SKM-1 (cell line): ENCODE measurements around the gene CCDC60.

ENCODE experiments used
- DNase-seq: peaks from one replicate; lab custom pipeline; 2025; ENCODE audit not compliant: unreplicated experiment; lab: John Stamatoyannopoulos, UW

Gene CCDC60

DNA sequence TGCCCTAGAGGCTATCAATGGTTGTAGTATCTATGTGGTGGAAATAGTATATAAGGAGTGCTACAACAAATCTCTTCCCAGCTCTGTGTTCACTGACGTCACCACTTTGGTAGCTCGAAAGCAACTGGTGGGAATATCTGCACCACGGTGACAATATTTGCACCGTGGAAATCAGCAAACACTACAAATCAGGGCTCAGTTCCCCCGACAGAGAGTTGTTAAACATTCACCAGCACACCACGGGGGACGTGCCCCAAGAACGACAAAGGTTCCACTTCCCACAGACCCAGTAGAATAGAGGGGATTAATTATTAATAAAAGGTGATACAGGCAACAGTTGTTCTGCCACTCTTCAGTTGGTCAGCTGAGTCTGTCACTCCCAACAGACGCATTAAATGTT is 98.4 kb downstream of the CCDC60 start:
- DNase-seq: no peak

DNA sequence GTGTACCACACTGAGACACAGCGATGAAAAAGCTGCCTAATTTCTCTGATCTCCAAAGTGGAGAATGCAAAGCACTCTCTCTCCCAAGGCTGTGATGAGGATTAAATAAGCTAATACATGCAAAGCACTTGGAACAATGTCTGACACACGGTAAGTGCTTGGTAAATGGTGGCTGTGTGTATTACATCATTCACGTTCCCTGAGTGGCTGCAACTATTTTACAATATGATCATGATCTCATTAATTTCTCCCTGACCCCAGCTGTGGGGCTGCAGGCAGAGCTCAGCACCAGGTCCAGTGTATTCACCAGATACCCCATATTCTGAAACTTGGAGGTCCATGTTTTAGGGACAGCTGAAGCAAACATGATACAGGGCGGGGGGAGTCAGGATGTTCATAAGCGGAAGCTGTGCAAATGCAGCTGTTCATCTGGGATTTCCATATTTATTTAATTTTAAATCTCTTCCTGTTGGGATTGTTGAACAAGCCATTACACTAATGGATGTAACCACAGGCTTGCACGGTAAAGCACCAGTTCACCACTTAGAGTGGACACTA is 106.4 kb downstream of the CCDC60 start:
- DNase-seq: no peak

DNA sequence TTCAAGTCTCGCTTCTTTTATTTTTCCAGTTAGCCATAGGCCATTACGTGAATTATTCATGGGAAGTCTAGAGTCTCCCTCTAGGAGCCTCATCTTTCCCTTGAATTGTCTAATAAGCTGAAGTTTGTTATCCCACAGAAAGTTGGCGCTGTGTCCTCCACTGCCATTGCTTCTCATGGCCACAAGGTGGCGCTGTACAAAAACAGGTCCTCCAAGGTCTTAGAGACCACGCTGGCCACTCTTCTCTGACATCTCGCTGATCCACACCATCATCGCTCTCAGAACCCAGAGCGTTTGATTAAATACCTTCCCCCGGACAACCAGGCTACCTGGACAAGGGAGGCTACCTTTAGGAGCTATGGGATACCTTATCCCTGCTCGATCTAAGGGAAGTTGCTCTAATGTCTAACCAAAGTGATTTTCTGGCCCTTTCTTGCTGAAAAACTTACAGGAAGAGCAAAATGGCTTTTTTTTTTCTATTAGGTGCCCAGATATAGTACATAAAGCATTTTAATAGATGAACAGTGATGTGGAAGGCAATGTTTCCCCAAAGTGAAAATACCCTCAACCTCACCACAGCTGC is 110.0 kb downstream of the CCDC60 start:
- no peak for DNase-seq

DNA sequence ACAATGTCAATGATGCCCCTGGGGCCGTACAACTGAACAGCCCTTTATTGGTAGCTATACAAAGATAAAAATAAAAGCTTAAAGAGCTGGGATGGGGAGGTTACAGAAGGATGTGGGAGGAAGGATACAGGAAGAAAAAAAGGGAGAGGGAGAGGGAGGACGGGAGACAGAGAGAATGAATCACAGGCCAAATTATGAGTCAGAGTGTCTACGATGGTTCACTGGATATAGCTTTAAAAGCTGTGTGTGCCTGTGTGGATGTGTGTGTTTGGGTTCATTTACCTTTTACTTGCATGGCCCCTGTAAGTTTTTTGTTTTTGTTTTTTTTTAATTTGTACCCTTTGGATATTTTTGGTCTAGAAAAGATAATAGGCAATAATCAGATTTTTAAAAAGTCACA is 111.9 kb downstream of the CCDC60 start:
- DNase-seq: no peak

DNA sequence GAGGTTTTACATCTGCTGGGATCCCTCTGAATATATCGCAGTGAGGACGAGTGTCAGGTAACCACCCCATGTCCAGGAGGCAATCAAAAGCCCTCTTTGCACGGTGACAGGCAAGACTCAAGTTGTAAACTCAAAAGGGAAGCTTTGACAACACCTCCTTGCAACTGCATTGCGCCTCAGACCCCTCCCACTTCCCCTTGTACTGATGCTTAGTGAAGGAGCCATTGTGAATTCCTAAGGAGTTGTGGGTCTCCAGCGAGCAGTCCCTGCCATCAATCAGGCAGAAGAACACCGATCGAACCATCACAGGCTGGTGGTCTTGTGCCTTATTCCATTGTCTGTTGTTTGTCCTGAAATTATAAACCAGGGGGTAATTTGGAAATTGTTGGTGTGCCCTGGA is 112.6 kb downstream of the CCDC60 start:
- no peak for DNase-seq

DNA sequence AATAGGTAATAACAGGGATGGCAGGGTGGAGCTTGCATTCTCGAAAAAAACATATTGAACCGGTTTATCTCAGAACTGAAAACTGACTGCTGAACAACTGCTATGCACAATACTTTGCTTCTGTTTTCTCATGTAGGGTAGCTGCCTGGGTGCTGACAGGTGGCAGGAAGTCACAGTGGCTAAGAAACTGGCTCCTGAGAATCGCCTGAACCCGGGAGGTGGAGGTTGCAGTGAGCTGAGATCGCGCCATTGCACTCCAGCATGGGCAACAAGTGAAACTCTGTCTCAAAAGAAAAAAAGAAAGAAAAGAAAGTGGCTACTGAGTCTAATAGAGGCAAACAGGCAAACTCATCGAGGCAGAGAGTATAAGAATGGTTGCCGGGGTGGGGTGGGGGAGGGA is 113.1 kb downstream of the CCDC60 start:
- no peak for DNase-seq

DNA sequence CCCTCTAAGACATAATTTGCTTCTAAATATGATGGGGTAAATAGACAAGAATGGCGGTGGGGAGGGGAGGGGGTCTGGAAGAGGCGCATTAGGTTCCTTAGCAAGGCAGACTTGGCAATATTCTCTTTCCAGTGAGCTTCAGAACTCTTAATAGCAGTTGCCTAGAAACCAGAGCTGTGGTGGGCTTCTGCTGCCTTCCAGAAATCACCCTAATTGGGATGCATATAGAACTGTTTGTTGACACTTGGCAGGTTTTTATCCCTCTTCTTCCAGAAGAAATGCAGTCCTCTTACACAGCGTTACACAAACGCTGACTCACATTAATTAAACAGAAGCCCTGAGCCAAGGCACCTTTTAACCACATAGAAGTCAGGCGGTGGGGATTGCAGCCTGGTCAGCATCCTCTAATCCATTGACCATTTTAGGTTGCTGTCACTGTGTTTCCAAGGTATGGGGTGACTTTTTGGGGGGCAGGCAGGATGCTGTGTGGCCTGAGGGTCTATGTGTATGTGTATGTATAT is 114.1 kb downstream of the CCDC60 start:
- DNase-seq: no peak

DNA sequence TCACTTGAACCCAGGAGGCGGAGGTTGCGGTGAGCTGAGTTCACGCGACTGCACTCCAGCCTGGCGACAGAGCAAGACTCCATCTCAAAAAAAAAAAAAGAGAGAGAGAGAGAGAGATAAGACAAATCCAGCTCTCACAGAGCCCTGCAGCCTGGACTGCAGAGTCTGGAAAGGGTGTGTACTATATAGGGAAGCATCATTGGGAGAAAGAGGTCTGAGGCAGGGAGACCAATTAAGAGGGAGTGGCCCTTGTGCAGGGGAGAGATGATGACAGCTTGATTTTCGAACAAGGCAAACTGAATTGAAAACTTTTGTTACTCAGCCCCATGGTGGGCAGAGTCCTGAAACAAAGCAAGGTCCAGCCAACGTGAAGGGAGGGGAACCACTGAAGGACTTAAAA is 116.2 kb downstream of the CCDC60 start:
- DNase-seq: no peak

DNA sequence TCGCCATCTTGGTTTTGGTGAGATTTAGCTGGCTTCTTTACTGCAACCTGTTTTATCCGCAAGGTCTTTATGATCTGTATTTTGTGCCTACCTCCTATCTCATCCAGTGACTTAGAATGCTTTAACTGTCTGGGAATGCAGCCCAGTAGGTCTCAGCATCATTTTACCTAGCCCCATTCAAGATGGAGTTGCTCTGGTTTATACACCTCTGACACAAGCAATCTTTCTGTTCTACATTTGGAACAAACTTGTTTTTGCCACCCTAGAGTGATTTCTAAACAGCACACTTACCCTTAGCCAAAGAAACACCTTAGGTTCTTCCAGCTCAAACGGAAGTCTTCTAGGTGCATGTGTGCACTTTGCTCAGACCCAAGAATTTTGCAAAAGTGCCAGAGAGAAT is 122.3 kb downstream of the CCDC60 start:
- DNase-seq: no peak

DNA sequence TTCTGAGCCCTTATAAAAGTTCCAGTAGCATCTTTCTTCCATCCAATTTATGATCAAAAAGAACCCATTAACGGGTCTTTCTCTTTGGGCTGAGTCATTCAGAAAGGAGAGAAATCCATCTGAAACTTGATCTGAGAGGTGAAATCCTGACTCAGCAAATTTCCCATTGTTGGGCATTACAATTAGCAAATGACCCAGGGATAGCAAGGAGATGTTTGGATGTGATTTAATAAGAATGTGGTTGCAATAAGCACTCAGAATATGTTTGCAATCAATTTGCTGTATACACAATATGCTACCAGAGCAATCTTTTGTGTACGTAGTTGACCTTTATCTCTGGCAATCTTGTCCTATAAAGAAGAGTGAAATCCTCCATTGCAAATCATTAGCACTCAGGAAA is 122.7 kb downstream of the CCDC60 start:
- no peak for DNase-seq

DNA sequence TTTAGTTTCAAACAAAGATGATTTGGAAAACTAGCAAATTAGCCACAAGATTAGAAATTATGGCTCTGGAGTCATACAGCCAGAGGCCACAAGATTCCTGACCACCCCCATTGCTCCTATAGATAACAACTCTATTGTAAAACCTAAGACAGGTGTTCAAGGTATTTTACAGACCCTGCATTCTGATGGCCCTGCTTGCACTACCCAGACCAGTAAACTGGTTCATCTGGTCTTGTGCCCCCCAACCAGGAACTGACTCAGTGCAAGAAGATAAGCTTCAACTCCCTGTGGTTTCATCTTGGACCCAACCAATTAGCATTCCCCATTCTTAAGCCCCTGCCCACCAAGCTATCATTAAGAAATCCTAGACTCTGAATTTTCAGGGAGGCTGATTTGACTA is 125.0 kb downstream of the CCDC60 start:
- no peak for DNase-seq

DNA sequence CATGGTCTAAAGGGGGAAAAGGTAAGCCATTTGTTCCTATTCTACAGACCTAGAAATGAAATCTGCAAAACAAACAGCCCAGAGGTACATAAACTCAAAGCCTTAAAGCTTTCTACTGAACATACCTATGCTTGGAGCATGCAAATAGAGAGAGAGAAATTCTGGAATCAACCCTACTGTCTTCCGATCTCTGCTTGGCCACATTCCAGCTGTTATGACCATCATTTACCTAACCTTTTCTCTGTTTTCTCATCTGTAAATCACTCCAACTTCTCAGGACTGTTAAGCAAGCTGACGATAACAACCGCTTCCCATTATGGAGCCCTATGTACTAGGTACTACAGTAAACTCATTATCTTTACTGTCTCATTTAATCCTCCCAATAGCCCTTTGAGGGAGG is 126.3 kb downstream of the CCDC60 start:
- DNase-seq: no peak

DNA sequence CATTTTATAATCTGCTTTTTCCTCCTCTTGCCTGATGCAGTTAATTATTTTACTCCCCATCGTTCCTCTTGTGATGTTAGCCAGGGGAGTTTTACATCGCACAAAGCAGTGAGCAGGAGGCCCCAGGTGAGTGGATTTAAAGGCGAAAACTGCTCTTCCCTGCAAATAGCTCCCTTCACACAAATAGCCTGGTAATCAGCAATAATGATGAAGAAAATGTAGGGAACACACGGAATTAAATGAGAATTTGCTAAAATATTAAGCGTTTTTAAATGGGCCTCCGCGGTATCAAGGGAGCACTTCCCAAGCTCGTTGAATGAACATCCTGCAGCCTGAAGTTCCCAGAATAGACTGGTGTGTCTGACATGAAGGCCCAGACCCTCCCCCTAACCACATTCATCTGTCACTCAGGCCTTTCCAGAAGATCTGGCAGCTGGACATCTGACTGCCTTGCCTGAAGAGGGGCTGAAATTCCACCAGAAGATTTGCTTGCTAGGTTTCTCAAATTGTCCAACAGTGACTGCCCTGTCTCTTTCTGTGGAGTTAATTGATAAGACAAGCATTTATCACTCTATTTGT is 127.2 kb downstream of the CCDC60 start:
- DNase-seq: no peak

DNA sequence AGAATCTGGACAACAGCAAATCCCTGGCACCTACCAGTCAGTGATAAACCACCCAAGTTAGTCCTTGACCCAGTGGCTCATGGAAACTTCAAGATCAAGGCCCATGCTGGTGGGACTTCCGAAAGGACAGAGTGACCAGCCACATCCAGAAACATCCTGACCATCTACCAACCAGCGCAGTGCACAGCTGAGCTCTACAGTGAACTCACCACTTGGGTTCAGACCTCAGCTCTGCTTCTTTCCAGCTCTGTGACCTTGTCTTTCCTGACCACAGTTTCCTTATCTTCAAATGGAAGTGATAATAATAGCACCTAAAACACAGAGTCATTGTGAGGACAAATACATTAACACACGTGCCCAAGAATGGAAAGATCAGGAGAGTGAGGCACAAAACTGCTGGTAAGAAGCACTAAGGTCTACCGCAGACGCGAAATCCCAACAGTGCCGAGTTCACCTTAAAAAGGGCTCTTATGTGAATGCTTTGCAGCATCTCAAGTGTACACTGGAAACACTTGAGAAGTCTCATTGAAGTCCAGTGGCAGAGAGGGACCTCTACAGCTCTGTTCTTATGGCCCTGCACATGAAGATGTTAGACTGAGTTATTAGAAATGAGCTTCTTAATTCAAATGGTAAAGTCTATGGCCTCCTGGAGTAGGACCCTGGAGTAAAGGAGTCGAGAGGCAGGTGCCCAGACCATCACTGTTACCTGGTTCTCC is 128.8 kb downstream of the CCDC60 start:
- DNase-seq: no peak

DNA sequence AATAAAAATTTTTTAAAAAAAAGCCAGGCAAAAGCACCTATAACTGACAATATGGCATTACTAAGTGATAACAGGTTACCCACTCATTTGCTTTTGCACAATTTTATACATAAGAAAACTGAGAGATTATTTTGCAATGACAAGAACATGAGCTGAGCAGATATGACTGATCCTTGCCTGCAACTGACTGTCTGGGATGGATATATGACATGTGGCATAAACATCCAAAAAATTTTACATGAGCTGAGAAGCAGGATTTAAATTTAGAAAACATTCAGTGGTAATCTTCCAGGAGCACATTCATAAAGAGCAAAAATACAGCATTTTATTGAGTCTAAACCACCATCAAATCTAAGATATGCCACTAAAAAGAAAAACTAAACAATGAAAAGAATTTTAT is 133.8 kb downstream of the CCDC60 start:
- DNase-seq: no peak

DNA sequence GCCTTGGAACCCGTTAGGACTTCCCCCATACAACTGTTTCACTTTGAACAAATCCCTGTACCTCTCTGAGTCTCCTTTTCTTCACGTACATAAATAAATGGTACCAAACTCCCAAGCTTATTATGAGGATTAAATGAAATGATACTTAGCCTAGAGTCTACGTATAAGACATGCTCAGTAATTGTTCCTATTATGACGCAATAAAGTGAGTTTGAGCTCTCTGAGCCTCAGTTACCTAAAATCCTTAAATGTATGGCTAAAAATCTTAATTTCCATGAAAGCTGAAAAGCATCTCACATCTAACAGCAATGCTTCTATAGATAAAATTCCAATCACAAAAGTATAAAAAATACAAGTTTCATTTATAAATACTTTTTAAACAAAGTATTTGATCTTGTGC is 141.1 kb downstream of the CCDC60 start:
- no peak for DNase-seq

DNA sequence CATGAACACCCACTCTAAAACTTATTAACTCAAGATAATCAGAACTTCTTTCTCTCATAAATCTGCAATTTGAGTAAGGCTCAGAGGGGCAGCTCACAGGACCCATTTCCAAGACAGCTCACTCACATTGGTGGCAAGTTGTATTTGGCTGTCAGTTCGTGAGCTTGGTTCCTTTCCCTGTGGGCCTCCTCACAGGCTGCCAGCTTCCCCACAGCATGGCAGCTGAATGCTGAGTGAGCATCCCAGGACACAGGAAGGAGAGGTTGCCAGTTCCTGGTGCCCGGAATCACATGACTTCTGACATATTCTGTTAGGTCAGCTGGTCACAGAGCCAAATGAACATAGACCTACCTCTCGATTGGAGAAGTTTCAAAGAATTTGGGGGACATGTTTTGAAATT is 142.4 kb downstream of the CCDC60 start:
- no peak for DNase-seq

DNA sequence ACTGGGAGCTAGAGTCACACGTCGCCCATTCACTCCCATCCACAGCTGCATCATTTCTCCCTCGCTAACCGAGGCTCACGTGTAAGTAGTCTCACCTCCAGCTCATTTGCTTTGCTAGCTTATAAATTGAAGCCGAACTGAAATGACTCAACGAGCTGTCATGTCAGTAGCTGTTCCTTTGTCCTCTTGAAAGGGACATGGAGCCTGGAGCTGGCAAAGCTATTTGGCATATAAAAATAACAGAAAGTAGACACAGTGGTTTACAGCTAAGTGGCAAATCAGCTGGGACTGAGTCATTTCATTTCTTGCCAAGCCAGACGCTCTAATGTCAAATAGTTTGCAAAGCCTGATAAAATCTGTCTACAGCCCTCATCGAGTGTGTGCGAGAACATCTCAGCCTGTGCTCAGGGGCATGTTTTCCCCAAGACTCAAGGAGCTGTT is 144.6 kb downstream of the CCDC60 start:
- no peak for DNase-seq

DNA sequence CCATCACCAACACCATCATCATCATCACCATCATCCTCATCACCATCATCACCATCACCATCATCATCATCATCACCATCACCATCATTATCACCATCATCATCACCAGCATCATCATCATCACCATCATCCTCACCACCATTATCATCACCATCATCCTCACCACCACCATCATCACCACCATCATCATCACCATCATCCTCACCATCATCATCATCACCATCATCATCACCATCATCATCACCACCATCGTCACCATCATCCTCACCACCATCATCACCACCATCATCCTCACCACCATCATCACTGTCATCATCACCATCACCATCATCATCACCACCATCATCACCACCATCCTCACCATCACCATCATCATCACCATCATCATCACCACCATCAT is 146.0 kb downstream of the CCDC60 start:
- no peak for DNase-seq

DNA sequence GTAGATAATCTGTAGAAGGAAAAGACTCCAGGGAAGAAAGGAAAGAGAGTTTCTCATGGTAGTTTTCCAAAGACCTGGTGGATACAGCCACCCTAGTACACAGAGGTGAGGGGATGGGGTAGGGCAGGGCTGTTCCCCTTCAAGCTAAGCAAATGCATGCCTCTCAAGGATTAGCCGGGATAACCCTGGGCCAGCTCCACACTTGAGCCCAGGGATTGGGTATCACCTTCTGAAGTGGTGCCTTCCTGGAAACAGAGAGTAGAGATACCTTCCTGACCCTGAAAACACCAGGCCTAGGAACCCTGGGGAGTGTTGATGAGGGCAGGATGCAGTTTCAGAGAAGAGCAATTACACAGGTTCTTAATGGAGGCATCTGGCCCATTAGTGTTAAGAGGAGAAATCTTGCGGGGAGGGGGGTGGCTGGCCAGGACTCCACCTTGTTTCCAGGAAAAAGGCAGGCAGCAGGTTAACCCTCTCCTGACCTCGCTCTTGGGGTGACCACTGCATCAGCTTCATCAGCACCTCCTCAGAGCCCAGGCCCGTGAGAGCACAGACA is 152.1 kb downstream of the CCDC60 start:
- DNase-seq: no peak

DNA sequence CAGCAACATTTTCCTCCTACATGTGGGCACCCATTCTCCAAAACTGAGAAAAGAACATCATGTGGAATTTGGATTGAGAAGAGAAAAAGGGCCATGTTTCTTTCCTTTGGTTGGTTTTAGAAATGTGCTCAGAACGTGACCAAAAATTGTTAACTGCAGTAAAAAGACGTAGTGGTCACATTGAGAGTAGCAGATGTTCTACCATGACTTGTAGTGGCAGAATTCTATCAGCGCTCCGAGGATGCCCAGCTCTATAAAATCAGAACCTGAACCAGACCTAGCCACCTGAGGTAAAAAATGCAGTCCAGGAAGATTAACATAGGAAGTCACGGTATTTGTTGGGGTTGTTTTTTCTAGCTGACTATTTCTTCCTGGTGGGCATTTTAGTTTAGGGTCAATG is 157.3 kb downstream of the CCDC60 start:
- DNase-seq: no peak

DNA sequence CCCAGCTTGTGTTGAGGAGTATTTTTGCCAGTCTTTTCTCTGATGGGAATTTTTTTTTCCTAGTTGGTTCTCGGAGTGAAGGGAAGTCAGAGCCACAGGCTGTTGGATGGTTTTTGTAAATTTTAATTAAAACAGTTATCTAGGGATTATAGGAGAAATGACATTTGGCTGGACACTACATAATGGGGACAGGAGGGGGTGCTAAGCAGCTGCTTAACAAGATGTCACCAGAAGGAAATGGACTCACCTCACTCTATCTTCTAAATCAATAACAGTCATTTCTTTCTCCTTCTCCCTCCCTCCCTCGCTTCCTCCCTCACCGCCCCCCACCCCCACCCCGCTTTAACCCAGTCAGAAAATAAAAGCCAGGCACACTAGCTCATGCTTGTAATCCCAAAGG is 165.7 kb downstream of the CCDC60 start:
- DNase-seq: no peak
